ENCODE data around the gene CD2. TPM values are rescaled to one million over a fixed set of nuclear protein-coding genes. Genes with fewer than 3 reads are reported as not detected.

Gene CD2
- total RNA-seq, 1 donor from 2014 or later: 1.5 TPM

DNA sequence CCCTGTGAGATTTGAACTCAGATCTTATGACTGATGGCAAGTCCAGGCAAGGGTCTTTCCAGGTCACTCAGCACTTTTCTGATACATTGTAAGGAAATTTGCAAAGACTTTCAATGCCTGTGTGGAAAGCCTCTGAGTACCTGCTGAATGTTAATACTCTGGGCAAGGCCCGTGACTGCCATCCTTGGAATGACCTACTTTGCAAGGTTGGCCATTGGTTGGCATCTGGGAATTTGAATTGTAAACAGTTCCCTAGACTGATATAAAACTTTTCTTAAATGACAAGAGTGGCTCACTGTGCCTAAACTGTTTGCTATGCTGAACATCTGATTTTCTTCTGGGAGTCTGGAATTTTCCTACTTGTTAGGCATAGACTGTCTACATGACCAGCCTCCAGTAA lies 57.1 kb downstream of the CD2 start:
- no peak for DNase-seq (ENCODE audit: low spot score)
- Histone ChIP-seq H3K27ac (no peak overlapping the region), H3K9me3 (ENCODE audit: low read depth) (no peaks in the 10 kb centered on the region), H3K27me3 (no peaks in the 10 kb centered on the region), H2AFZ (replicated peaks) (no peak overlapping the region), H3K9ac (no peak overlapping the region), H4K20me1 (ENCODE audit: low read depth) (no peaks in the 10 kb centered on the region), H3K4me3 (no peak overlapping the region), H3K4me1 (no peaks in the 10 kb centered on the region), H3K36me3 (no peaks in the 10 kb centered on the region), H3F3A (ENCODE audit: low read depth) (no peaks in the 10 kb centered on the region), H3K79me2 (ENCODE audit: low read depth) (no peaks in the 10 kb centered on the region), H3K4me2 (no peak overlapping the region)
- TF ChIP-seq, protein P1, sequence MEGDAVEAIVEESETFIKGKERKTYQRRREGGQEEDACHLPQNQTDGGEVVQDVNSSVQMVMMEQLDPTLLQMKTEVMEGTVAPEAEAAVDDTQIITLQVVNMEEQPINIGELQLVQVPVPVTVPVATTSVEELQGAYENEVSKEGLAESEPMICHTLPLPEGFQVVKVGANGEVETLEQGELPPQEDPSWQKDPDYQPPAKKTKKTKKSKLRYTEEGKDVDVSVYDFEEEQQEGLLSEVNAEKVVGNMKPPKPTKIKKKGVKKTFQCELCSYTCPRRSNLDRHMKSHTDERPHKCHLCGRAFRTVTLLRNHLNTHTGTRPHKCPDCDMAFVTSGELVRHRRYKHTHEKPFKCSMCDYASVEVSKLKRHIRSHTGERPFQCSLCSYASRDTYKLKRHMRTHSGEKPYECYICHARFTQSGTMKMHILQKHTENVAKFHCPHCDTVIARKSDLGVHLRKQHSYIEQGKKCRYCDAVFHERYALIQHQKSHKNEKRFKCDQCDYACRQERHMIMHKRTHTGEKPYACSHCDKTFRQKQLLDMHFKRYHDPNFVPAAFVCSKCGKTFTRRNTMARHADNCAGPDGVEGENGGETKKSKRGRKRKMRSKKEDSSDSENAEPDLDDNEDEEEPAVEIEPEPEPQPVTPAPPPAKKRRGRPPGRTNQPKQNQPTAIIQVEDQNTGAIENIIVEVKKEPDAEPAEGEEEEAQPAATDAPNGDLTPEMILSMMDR (IDR thresholded peaks at IDR 0.05): no peak
- TF ChIP-seq EZH2 (IDR thresholded peaks at IDR 0.05): no peak
- TF ChIP-seq EZH2phosphoT487 (IDR thresholded peaks at IDR 0.05): no peak
- H3K4me1 Mint-ChIP-seq: peaks cover 21% of the 10 kb centered on the region
- H3K4me3 Mint-ChIP-seq: no peak overlapping the region
- H3K9me3 Mint-ChIP-seq: peaks cover 6% of the 10 kb centered on the region
- H3K27me3 Mint-ChIP-seq (ENCODE audit: insufficient read depth, low read depth): peaks cover 3% of the 10 kb centered on the region
- no peak overlapping the region for H3K27ac Mint-ChIP-seq
- no peaks in the 10 kb centered on the region for H3K36me3 Mint-ChIP-seq

DNA sequence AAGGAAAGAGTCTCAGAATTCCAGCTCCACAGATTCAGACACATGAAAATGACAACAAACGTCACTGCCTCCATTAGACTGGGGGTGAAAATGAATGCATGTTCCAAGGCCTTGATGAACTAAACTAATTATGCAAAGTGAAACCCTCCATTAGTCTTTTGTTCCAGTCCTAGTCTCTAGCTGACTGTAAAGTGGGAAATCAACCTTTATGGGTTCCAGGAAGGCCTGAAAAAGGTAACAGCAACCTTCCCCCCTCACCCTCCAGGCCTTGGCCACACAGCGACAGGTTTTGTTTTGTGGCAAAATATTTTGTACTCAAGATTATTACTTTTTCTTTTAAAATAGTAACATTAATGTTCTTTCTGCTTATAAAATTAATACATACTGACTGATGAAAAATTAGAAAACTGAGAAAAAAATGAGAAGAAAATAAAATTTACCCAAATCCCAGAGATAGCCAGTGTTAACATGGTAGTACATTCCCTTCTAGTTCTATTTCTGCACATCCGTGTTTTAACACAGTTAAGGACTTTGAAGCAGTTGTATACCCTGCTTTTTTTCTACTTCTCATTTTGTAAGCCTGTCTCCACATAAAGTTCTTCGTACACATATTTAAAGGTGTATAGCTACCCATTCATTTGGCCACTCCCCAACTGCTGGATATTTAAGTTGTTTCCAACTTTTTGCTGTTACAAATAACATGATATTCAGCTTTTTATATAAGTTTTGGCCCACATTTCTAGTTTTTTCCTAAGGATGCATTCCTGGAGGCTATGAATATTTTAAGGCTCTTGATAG lies 60.9 kb downstream of the CD2 start:
- no peak overlapping the region for H3K4me2 ChIP-seq
- H3K36me3 ChIP-seq: no peaks in the 10 kb centered on the region
- no peaks in the 10 kb centered on the region for H4K20me1 ChIP-seq (ENCODE audit: low read depth)
- Mint-ChIP-seq H3K36me3 (no peaks in the 10 kb centered on the region), H3K9me3 (peaks cover 6% of the 10 kb centered on the region), H3K27me3 (ENCODE audit: insufficient read depth, low read depth) (peaks cover 5% of the 10 kb centered on the region), H3K27ac (no peak overlapping the region), H3K4me1 (peaks cover 5% of the 10 kb centered on the region), H3K4me3 (no peak overlapping the region)
- no peaks in the 10 kb centered on the region for H3K4me1 ChIP-seq
- TF ChIP-seq, protein P1 (IDR thresholded peaks at IDR 0.05): no peak
- TF ChIP-seq EZH2phosphoT487 (IDR thresholded peaks at IDR 0.05) (no peak), EZH2 (IDR thresholded peaks at IDR 0.05) (no peak)
- H3K27ac ChIP-seq: no peak overlapping the region
- H3K4me3 ChIP-seq: no peak overlapping the region
- no peak overlapping the region for H3K9ac ChIP-seq
- no peaks in the 10 kb centered on the region for H3K79me2 ChIP-seq (ENCODE audit: low read depth)
- no peak overlapping the region for H2AFZ ChIP-seq (replicated peaks)
- no peaks in the 10 kb centered on the region for H3K9me3 ChIP-seq (ENCODE audit: low read depth)
- no peaks in the 10 kb centered on the region for H3F3A ChIP-seq (ENCODE audit: low read depth)
- no peak for DNase-seq (ENCODE audit: low spot score)
- H3K27me3 ChIP-seq: no peaks in the 10 kb centered on the region

DNA sequence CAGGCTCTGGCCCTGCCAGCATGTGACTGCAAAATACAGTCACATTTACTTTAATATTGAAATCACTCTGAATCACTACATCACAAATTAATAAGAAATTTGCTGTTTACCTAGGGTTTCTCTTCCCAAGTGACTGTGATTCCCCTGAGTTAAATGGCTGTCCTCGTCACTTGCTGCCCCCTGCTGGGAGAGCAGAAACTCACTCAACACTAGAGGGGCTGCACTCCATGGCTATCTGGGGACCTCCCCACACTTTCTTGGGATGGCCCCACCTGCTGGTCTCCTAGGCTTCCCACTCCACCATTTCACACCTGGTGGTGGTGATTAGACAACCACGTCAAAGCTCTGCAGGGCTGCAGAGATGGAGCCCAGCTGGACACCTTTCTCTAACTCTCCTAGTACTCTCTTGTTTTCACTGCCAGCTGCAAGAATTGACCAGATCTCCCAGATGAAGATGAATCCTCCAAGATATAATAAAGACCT lies 63.4 kb downstream of the CD2 start:
- no peak overlapping the region for H2AFZ ChIP-seq (replicated peaks)
- Mint-ChIP-seq H3K4me1 (no peaks in the 10 kb centered on the region), H3K4me3 (no peak overlapping the region)

More for the DNA sequence above, 63.4 kb downstream of the CD2 start:
- Histone ChIP-seq H3K36me3 (no peaks in the 10 kb centered on the region), H3K27ac (no peak overlapping the region), H4K20me1 (ENCODE audit: low read depth) (no peaks in the 10 kb centered on the region), H3K27me3 (no peaks in the 10 kb centered on the region), H3F3A (ENCODE audit: low read depth) (no peaks in the 10 kb centered on the region), H3K4me2 (no peak overlapping the region), H3K4me1 (no peaks in the 10 kb centered on the region), H3K9ac (no peak overlapping the region), H3K79me2 (ENCODE audit: low read depth) (no peaks in the 10 kb centered on the region), H3K9me3 (ENCODE audit: low read depth) (no peaks in the 10 kb centered on the region), H3K4me3 (no peak overlapping the region)
- Mint-ChIP-seq H3K27ac (no peak overlapping the region), H3K9me3 (peaks cover 2% of the 10 kb centered on the region), H3K27me3 (ENCODE audit: insufficient read depth, low read depth) (peaks cover 5% of the 10 kb centered on the region), H3K36me3 (no peaks in the 10 kb centered on the region)
- TF ChIP-seq, protein P1 (IDR thresholded peaks at IDR 0.05): peak; percentile 54
- TF ChIP-seq EZH2 (IDR thresholded peaks at IDR 0.05): no peak
- peak; percentile 66 for DNase-seq (ENCODE audit: low spot score)

Other genes starting within 250 kb of the CD2 start
- 4.2 and 14.6 TPM in 2 replicates for gene CD58, start 183.4 kb upstream of the CD2 start, total RNA-seq (ENCODE audit: low replicate concordance)
- gene IGSF3, start 86.7 kb upstream of the CD2 start, total RNA-seq (ENCODE audit: low replicate concordance): 24.0 and 33.7 TPM in 2 replicates
- gene PTGFRN, start 155.5 kb downstream of the CD2 start, total RNA-seq (ENCODE audit: low replicate concordance): 41.5 and 53.2 TPM in 2 replicates
- 0.28 and 0.41 TPM in 2 replicates for gene CD101, start 247.3 kb downstream of the CD2 start, total RNA-seq (ENCODE audit: low replicate concordance)